Astrocyte (in vitro differentiated cells and primary cell): ENCODE data around the gene GPR39. TPM values are rescaled to one million over a fixed set of nuclear protein-coding genes. Genes with fewer than 3 reads are reported as not detected.

Experiments
- DNase-seq: peaks from one replicate; pipeline ENCODE4 v3.0.0-alpha.2; 2010; ENCODE audit warnings: low read depth
- FAIRE-seq: peaks from 2 replicates; lab custom pipeline; 2011; peaks lifted over from hg19 to GRCh38; lab: Jason Lieb, UNC
- H2AFZ ChIP-seq: 2 replicates; pipeline ENCODE4 v1.6.0; 2012; ENCODE audit warnings: low read depth, low read length, inconsistent platforms
- H3K27ac ChIP-seq: 2 replicates; pipeline ENCODE4 v1.5.1; 2011; ENCODE audit warnings: low read depth, low read length, inconsistent platforms
- H3K27me3 ChIP-seq: 2 replicates; pipeline ENCODE4 v1.6.0; 2011; ENCODE audit warnings: low read length, inconsistent platforms; ENCODE audit not compliant: insufficient read depth
- H3K36me3 ChIP-seq: 2 replicates; pipeline ENCODE4 v1.5.1; 2011; ENCODE audit warnings: low read length, inconsistent platforms; ENCODE audit not compliant: insufficient read depth
- H3K4me1 ChIP-seq: 2 replicates; pipeline ENCODE4 v1.5.1; 2011; ENCODE audit warnings: low read length, inconsistent platforms; ENCODE audit not compliant: insufficient read depth
- H3K4me2 ChIP-seq: 2 replicates; pipeline ENCODE4 v1.6.0; 2012; ENCODE audit warnings: low read length, inconsistent platforms
- H3K4me3 ChIP-seq: 2 replicates; pipeline ENCODE4 v1.5.1; 2011; ENCODE audit warnings: low read depth, mild to moderate bottlenecking, low read length, inconsistent platforms; ENCODE audit not compliant: insufficient read depth
- H3K79me2 ChIP-seq: 2 replicates; pipeline ENCODE4 v1.6.0; 2012; ENCODE audit warnings: mild to moderate bottlenecking, low read length, inconsistent platforms; ENCODE audit not compliant: insufficient read depth
- H3K9ac ChIP-seq: 2 replicates; pipeline ENCODE4 v1.6.0; 2012; ENCODE audit warnings: mild to moderate bottlenecking, low read length, inconsistent platforms
- H3K9me3 ChIP-seq: 2 replicates; pipeline ENCODE4 v1.5.1; 2012; ENCODE audit warnings: low read depth, mild to moderate bottlenecking, low read length, inconsistent platforms; ENCODE audit not compliant: insufficient read depth
- H4K20me1 ChIP-seq: 2 replicates; pipeline ENCODE4 v1.6.0; 2012; ENCODE audit warnings: low read length, inconsistent platforms; ENCODE audit not compliant: insufficient read depth
- H3K27ac Mint-ChIP-seq: one replicate; pipeline ENCODE4 v1.8.0; 2021; ENCODE audit warnings: mild to moderate bottlenecking, mixed read lengths; ENCODE audit not compliant: unreplicated experiment
- H3K27me3 Mint-ChIP-seq: one replicate; pipeline ENCODE4 v1.8.0; 2021; ENCODE audit warnings: low read depth, mixed read lengths; ENCODE audit not compliant: unreplicated experiment
- H3K36me3 Mint-ChIP-seq: one replicate; pipeline ENCODE4 v1.8.0; 2021; ENCODE audit warnings: low read depth, mixed read lengths; ENCODE audit not compliant: unreplicated experiment
- H3K4me1 Mint-ChIP-seq: one replicate; pipeline ENCODE4 v1.8.0; 2021; ENCODE audit warnings: low read depth, mixed read lengths; ENCODE audit not compliant: unreplicated experiment
- H3K4me3 Mint-ChIP-seq: one replicate; pipeline ENCODE4 v1.8.0; 2021; ENCODE audit warnings: mild to moderate bottlenecking, moderate library complexity, mixed read lengths; ENCODE audit not compliant: unreplicated experiment
- H3K9me3 Mint-ChIP-seq: one replicate; pipeline ENCODE4 v1.8.0; 2021; ENCODE audit warnings: mild to moderate bottlenecking, mixed read lengths; ENCODE audit not compliant: unreplicated experiment
- CTCF ChIP-seq: IDR thresholded peaks from 2 replicates; pipeline ENCODE4 v1.5.1; 2011; ENCODE audit warnings: low read depth, mild to moderate bottlenecking, inconsistent platforms, low read length, moderate library complexity; ENCODE audit not compliant: insufficient read depth
- EZH2 ChIP-seq: IDR thresholded peaks from 2 replicates; pipeline ENCODE4 v1.6.1; 2012; ENCODE audit warnings: mild to moderate bottlenecking, low read length, inconsistent platforms; ENCODE audit not compliant: insufficient read depth
- total RNA-seq: library from RNA; stranded (reverse); gene quantifications from 2 replicates; pipeline ENCODE4 v1.2.1, GENCODE V29; 2021

Gene GPR39
- total RNA-seq, 1 donor from 2014 or later = 4.4 TPM

GRCh38 chr2:132586101-132586511, 169.5 kb downstream of the GPR39 start:
- H3K4me3 Mint-ChIP-seq = no peak overlapping the region
- H4K20me1 ChIP-seq = no peaks in the 10 kb centered on the region
- no peaks in the 10 kb centered on the region for H3K9me3 ChIP-seq
- no peaks in the 10 kb centered on the region for H3K27me3 ChIP-seq
- no peak overlapping the region for H3K4me3 ChIP-seq
- H3K4me2 ChIP-seq = no peak overlapping the region
- H3K4me1 ChIP-seq = peaks cover 5% of the 10 kb centered on the region
- no peak overlapping the region for H3K9ac ChIP-seq
- H3K4me1 Mint-ChIP-seq = peaks cover 6% of the 10 kb centered on the region
- no peak for DNase-seq
- H3K27me3 Mint-ChIP-seq = peaks cover 2% of the 10 kb centered on the region
- H3K27ac ChIP-seq = no peak overlapping the region
- H3K79me2 ChIP-seq = no peaks in the 10 kb centered on the region
- TF ChIP-seq EZH2 (no peak), CTCF (no peak)
- no peak for FAIRE-seq
- no peak overlapping the region for H2AFZ ChIP-seq
- no peaks in the 10 kb centered on the region for H3K36me3 ChIP-seq
- no peak overlapping the region for H3K27ac Mint-ChIP-seq
- no peaks in the 10 kb centered on the region for H3K36me3 Mint-ChIP-seq
- no peaks in the 10 kb centered on the region for H3K9me3 Mint-ChIP-seq

- Mint-ChIP-seq H3K36me3 (no peaks in the 10 kb centered on the region), H3K4me3 (no peak overlapping the region), H3K4me1 (peaks cover 5% of the 10 kb centered on the region), H3K27me3 (peaks cover 2% of the 10 kb centered on the region), H3K9me3 (no peaks in the 10 kb centered on the region), H3K27ac (no peak overlapping the region)
- TF ChIP-seq CTCF = no peak
- TF ChIP-seq EZH2 = no peak
- no peak overlapping the region for H3K9ac ChIP-seq
- H4K20me1 ChIP-seq = no peaks in the 10 kb centered on the region
- H3K4me3 ChIP-seq = no peak overlapping the region
- no peaks in the 10 kb centered on the region for H3K36me3 ChIP-seq
- H3K27me3 ChIP-seq = no peaks in the 10 kb centered on the region
- peaks cover 4% of the 10 kb centered on the region for H3K4me1 ChIP-seq
- DNase-seq (no peak), FAIRE-seq (no peak)
- H3K79me2 ChIP-seq = no peaks in the 10 kb centered on the region
- no peak overlapping the region for H3K27ac ChIP-seq
- no peak overlapping the region for H2AFZ ChIP-seq
- H3K9me3 ChIP-seq = no peaks in the 10 kb centered on the region
- no peak overlapping the region for H3K4me2 ChIP-seq
Observed at GRCh38 chr2:132586835-132587234, 170.2 kb downstream of the GPR39 start.

- no peak overlapping the region for H3K27ac ChIP-seq
- no peaks in the 10 kb centered on the region for H3K36me3 Mint-ChIP-seq
- H3K4me1 Mint-ChIP-seq = peaks cover 7% of the 10 kb centered on the region
- H3K27ac Mint-ChIP-seq = no peak overlapping the region
- H3K27me3 ChIP-seq = no peaks in the 10 kb centered on the region
- H3K36me3 ChIP-seq = no peaks in the 10 kb centered on the region
- peaks cover 2% of the 10 kb centered on the region for H3K27me3 Mint-ChIP-seq
- no peak overlapping the region for H3K4me3 ChIP-seq
- H3K9me3 ChIP-seq = no peaks in the 10 kb centered on the region
- DNase-seq (no peak), FAIRE-seq (no peak)
- no peak overlapping the region for H3K4me3 Mint-ChIP-seq
- H3K9me3 Mint-ChIP-seq = no peaks in the 10 kb centered on the region
- H3K4me1 ChIP-seq = peaks cover 2% of the 10 kb centered on the region
- peaks cover 2% of the 10 kb centered on the region for H4K20me1 ChIP-seq
- no peak for TF ChIP-seq EZH2
- TF ChIP-seq CTCF = no peak
- no peaks in the 10 kb centered on the region for H3K79me2 ChIP-seq
- H2AFZ ChIP-seq = no peak overlapping the region
- no peak overlapping the region for H3K4me2 ChIP-seq
- H3K9ac ChIP-seq = no peak overlapping the region
Observed at GRCh38 chr2:132588576-132588975, 172.0 kb downstream of the GPR39 start.
